ENCODE data around the gene THBS3.

THBS3 gene

DNA sequence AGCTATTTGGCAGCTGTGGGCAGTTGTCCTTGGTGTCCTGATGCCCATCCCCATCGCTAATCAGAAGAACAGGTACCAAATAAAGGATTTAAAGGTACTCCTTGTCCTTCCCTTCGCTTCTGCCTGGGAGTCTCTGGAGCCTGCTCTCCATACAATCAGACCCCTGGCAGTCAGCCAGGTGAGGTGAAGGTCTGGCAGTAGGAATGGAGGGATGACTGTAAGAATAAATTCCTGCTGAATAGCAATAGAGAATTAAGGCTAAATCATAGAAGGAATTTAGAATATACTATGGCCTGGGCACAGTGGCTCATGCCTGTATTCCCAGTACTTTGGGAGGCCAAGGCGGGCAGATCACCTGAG, 9.2 kb downstream of the THBS3 start:
- TF ChIP-seq CEBPB (IDR thresholded peaks at IDR 0.05): no peak
- no peak for TF ChIP-seq EGR1 (IDR thresholded peaks at IDR 0.05)
- TF ChIP-seq ZBTB7A (IDR thresholded peaks at IDR 0.05; ENCODE audit: low read depth): no peak
- no peak for TF ChIP-seq NFIC (IDR thresholded peaks at IDR 0.05)
- no peak for TF ChIP-seq FOXM1 (IDR thresholded peaks at IDR 0.05; ENCODE audit: borderline replicate concordance, low read depth)
- TF ChIP-seq, protein P1, sequence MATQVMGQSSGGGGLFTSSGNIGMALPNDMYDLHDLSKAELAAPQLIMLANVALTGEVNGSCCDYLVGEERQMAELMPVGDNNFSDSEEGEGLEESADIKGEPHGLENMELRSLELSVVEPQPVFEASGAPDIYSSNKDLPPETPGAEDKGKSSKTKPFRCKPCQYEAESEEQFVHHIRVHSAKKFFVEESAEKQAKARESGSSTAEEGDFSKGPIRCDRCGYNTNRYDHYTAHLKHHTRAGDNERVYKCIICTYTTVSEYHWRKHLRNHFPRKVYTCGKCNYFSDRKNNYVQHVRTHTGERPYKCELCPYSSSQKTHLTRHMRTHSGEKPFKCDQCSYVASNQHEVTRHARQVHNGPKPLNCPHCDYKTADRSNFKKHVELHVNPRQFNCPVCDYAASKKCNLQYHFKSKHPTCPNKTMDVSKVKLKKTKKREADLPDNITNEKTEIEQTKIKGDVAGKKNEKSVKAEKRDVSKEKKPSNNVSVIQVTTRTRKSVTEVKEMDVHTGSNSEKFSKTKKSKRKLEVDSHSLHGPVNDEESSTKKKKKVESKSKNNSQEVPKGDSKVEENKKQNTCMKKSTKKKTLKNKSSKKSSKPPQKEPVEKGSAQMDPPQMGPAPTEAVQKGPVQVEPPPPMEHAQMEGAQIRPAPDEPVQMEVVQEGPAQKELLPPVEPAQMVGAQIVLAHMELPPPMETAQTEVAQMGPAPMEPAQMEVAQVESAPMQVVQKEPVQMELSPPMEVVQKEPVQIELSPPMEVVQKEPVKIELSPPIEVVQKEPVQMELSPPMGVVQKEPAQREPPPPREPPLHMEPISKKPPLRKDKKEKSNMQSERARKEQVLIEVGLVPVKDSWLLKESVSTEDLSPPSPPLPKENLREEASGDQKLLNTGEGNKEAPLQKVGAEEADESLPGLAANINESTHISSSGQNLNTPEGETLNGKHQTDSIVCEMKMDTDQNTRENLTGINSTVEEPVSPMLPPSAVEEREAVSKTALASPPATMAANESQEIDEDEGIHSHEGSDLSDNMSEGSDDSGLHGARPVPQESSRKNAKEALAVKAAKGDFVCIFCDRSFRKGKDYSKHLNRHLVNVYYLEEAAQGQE (IDR thresholded peaks at IDR 0.05; ENCODE audit: low read depth): no peak
- TF ChIP-seq TAF1 (IDR thresholded peaks at IDR 0.05; ENCODE audit: low read depth): no peak

DNA sequence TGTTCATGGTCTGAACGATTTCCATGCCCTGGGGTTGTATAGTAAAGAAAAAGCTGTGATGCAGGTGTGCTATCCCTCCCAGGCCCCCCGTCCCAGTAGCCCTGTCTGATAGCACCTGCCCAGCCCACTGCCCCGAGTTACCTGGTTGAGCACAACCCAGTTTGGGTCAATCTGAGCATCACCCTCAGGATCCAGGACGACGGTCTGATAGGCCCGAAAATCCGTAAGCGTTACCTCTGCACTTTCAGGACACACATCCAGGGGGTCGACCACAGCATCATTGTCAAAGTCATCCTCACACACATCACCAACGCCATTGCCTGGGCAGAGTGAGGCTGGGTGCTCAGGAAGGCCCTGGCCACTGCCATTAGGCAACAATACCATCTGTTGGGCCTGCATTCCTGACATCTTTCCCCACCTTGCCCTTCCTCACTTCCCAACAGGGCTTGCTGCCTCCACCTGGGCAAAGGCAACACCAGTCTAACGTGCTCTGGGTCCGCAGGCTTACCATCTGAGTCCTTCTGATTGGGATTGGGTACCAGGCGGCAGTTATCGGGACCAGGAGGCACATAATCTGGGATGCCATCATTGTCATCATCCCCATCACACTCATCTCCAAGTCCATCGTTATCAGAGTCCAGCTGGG, 9.7 kb downstream of the THBS3 start:
- no peak for TF ChIP-seq TAF1 (IDR thresholded peaks at IDR 0.05; ENCODE audit: low read depth)
- no peak for TF ChIP-seq NFIC (IDR thresholded peaks at IDR 0.05)
- no peak for TF ChIP-seq YY1 (IDR thresholded peaks at IDR 0.05; ENCODE audit: low read depth)
- TF ChIP-seq, protein P2, sequence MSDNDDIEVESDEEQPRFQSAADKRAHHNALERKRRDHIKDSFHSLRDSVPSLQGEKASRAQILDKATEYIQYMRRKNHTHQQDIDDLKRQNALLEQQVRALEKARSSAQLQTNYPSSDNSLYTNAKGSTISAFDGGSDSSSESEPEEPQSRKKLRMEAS (IDR thresholded peaks at IDR 0.05): no peak
- no peak for TF ChIP-seq CREB1 (IDR thresholded peaks at IDR 0.05; ENCODE audit: low read depth)
- no peak for TF ChIP-seq TEAD4 (IDR thresholded peaks at IDR 0.05)
- TF ChIP-seq TCF12 (IDR thresholded peaks at IDR 0.05; ENCODE audit: low read depth): no peak

DNA sequence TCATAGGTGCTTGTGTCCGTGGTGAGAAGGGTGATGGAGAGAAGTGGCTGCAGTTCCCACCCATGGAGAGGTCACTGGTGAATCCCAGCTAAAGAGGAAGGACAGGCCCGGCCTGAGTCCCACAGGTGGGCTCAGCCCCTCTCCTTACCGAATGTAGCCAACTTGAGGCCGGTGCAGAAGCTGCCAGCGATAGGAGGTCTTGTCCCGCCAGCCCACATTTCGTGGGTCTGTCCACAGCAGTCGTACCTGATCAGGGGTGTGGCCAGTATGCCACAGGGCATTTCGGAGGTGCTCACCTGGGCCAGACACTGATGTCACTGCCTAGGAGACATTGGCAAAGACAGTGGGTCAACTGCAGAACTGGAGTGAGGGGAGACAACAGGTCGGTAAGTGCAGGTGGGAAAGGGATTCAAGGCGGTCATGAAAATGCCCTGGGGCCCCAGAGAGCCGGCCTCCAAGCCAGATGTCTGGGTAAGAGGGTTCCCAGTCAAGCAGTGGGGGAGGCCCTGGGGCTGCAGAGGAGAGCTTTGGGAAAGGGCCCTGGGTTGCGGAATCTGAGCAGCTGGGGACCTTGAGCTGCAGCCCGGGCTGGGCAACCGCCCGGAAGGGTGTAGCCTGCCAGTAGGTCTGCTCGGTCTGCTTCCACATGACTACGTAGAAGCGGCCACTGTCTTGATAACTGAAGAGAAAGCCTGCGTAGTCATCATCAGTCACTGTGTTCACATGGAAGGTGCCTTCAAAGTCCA, 10.6 kb downstream of the THBS3 start:
- TF ChIP-seq NFIC (IDR thresholded peaks at IDR 0.05): no peak
- no peak for TF ChIP-seq CREB1 (IDR thresholded peaks at IDR 0.05; ENCODE audit: low read depth)
- no peak for TF ChIP-seq EGR1 (IDR thresholded peaks at IDR 0.05)
- TF ChIP-seq TEAD4 (IDR thresholded peaks at IDR 0.05): no peak
- TF ChIP-seq RAD21 (IDR thresholded peaks at IDR 0.05; ENCODE audit: low read depth): no peak
- TF ChIP-seq EP300 (IDR thresholded peaks at IDR 0.05; ENCODE audit: borderline replicate concordance): no peak
- TF ChIP-seq TCF12 (IDR thresholded peaks at IDR 0.05; ENCODE audit: low read depth): no peak
- TF ChIP-seq, protein P1 (IDR thresholded peaks at IDR 0.05; ENCODE audit: low read depth): no peak
- TF ChIP-seq, protein P2 (IDR thresholded peaks at IDR 0.05): no peak
- TF ChIP-seq TAF1 (IDR thresholded peaks at IDR 0.05; ENCODE audit: low read depth): no peak
- TF ChIP-seq FOXM1 (IDR thresholded peaks at IDR 0.05; ENCODE audit: borderline replicate concordance, low read depth): no peak
- TF ChIP-seq ZBTB7A (IDR thresholded peaks at IDR 0.05; ENCODE audit: low read depth): no peak
- TF ChIP-seq, protein P3, sequence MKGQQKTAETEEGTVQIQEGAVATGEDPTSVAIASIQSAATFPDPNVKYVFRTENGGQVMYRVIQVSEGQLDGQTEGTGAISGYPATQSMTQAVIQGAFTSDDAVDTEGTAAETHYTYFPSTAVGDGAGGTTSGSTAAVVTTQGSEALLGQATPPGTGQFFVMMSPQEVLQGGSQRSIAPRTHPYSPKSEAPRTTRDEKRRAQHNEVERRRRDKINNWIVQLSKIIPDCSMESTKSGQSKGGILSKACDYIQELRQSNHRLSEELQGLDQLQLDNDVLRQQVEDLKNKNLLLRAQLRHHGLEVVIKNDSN (IDR thresholded peaks at IDR 0.05): no peak
- TF ChIP-seq YY1 (IDR thresholded peaks at IDR 0.05; ENCODE audit: low read depth): no peak
- TF ChIP-seq CEBPB (IDR thresholded peaks at IDR 0.05): no peak

DNA sequence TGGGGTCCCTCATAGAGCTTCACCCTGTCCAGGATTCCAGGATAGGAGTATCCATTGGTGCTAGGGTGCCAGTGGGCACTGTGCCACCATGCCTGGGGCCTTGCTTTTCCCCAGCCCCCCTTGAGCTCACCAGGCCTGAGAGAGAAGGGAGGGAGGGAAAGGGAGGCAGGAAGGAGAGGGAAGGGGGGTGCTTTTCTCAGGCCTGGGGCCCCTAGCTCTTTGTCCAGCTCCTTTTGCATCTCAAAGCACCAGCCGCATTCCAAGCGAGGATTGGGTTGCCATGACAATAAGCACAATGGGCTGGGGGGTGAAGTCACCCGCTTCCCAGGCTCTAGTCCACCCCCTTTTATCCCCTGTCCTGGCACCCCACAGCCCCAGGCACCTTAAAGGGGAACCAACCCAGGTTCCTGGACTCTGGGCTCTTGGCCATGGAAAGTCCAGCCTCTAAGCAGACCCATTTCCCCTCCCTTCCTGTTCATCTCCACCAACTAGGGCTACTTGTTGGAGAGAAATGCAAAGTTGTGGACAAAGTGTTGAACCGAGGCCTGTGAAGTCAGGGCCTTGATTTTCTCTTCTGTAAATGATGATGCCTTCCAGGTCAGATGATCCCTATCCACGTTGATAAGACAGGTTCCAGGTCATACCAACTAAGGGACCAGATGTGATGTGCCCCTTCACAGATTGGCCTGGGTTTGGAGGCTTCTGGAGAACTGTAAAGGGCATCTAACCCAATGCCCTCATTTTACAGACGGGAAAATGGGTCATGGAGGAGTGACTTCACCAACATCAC, 11.4 kb downstream of the THBS3 start:
- no peak for TF ChIP-seq TAF1 (IDR thresholded peaks at IDR 0.05; ENCODE audit: low read depth)
- no peak for TF ChIP-seq CEBPB (IDR thresholded peaks at IDR 0.05)
- TF ChIP-seq, protein P1 (IDR thresholded peaks at IDR 0.05; ENCODE audit: low read depth): no peak
- no peak for TF ChIP-seq EGR1 (IDR thresholded peaks at IDR 0.05)
- no peak for TF ChIP-seq EP300 (IDR thresholded peaks at IDR 0.05; ENCODE audit: borderline replicate concordance)
- TF ChIP-seq CREB1 (IDR thresholded peaks at IDR 0.05; ENCODE audit: low read depth): no peak
- no peak for TF ChIP-seq TCF12 (IDR thresholded peaks at IDR 0.05; ENCODE audit: low read depth)
- TF ChIP-seq ZBTB7A (IDR thresholded peaks at IDR 0.05; ENCODE audit: low read depth): no peak
- TF ChIP-seq TEAD4 (IDR thresholded peaks at IDR 0.05): no peak
- no peak for TF ChIP-seq YY1 (IDR thresholded peaks at IDR 0.05; ENCODE audit: low read depth)
- TF ChIP-seq RAD21 (IDR thresholded peaks at IDR 0.05; ENCODE audit: low read depth): no peak
- no peak for TF ChIP-seq FOXM1 (IDR thresholded peaks at IDR 0.05; ENCODE audit: borderline replicate concordance, low read depth)
- TF ChIP-seq, protein P3 (IDR thresholded peaks at IDR 0.05): no peak
- TF ChIP-seq, protein P2 (IDR thresholded peaks at IDR 0.05): no peak
- no peak for TF ChIP-seq NFIC (IDR thresholded peaks at IDR 0.05)
